ENCODE data around the gene SLC35F3.

- TF ChIP-seq EP300 (IDR thresholded peaks at IDR 0.05) (no peak), CTCF (IDR thresholded peaks at IDR 0.05) (no peak), POLR2A (IDR thresholded peaks at IDR 0.05) (no peak)
These were observed 315.2 kb downstream of the SLC35F3 start for GRCh38 chr1:234219711-234220110.

Data from suprapubic skin (tissue), 3 donors.